ENCODE measurements around the gene NR1D2.
"Not testable (repeated sequence)": the region's sequence is repeated elsewhere in the genome, so short reads cannot be mapped to it uniquely, and the experiment has no call there.

NR1D2 gene

GRCh38 chr3:23995219-23995618, 50.1 kb downstream of the NR1D2 start:
- H3K9me3 Mint-ChIP-seq, result no peaks in the 10 kb centered on the region
- H3K27me3 Mint-ChIP-seq, result peaks cover 5% of the 10 kb centered on the region
- H3K36me3 Mint-ChIP-seq (ENCODE audit: low read depth), result no peaks in the 10 kb centered on the region
- no peak overlapping the region for H3K4me3 Mint-ChIP-seq
- no peak overlapping the region for H3K27ac Mint-ChIP-seq
- peaks cover 18% of the 10 kb centered on the region for H3K4me1 Mint-ChIP-seq (ENCODE audit: low read depth)

GRCh38 chr3:23996095-23996524, 51.0 kb downstream of the NR1D2 start:
- Mint-ChIP-seq H3K36me3 (ENCODE audit: low read depth) (no peaks in the 10 kb centered on the region), H3K4me1 (ENCODE audit: low read depth) (peaks cover 18% of the 10 kb centered on the region), H3K9me3 (no peaks in the 10 kb centered on the region), H3K27me3 (peaks cover 5% of the 10 kb centered on the region), H3K27ac (no peak overlapping the region), H3K4me3 (no peak overlapping the region)

- Mint-ChIP-seq H3K27ac (no peak overlapping the region), H3K4me1 (ENCODE audit: low read depth) (peaks cover 18% of the 10 kb centered on the region), H3K4me3 (no peak overlapping the region), H3K36me3 (ENCODE audit: low read depth) (no peaks in the 10 kb centered on the region), H3K27me3 (peaks cover 13% of the 10 kb centered on the region), H3K9me3 (no peaks in the 10 kb centered on the region)
Observed at GRCh38 chr3:23999012-23999641, 54.0 kb downstream of the NR1D2 start.

- no peaks in the 10 kb centered on the region for H3K9me3 Mint-ChIP-seq
- peaks cover 32% of the 10 kb centered on the region for H3K4me1 Mint-ChIP-seq (ENCODE audit: low read depth)
- no peaks in the 10 kb centered on the region for H3K36me3 Mint-ChIP-seq (ENCODE audit: low read depth)
- H3K4me3 Mint-ChIP-seq, result no peak overlapping the region
- H3K27ac Mint-ChIP-seq, result no peak overlapping the region
- peaks cover 13% of the 10 kb centered on the region for H3K27me3 Mint-ChIP-seq
Observed at GRCh38 chr3:24002129-24002528, 57.0 kb downstream of the NR1D2 start.

GRCh38 chr3:24003466-24003865, 58.4 kb downstream of the NR1D2 start:
- H3K4me1 Mint-ChIP-seq (ENCODE audit: low read depth), result peaks cover 32% of the 10 kb centered on the region
- H3K4me3 Mint-ChIP-seq, result no peak overlapping the region
- no peak overlapping the region for H3K27ac Mint-ChIP-seq
- H3K36me3 Mint-ChIP-seq (ENCODE audit: low read depth), result no peaks in the 10 kb centered on the region
- peaks cover 13% of the 10 kb centered on the region for H3K27me3 Mint-ChIP-seq
- H3K9me3 Mint-ChIP-seq, result no peaks in the 10 kb centered on the region

GRCh38 chr3:24004171-24004938, 59.3 kb downstream of the NR1D2 start:
- H3K27me3 Mint-ChIP-seq, result peaks cover 8% of the 10 kb centered on the region
- H3K36me3 Mint-ChIP-seq (ENCODE audit: low read depth), result no peaks in the 10 kb centered on the region
- H3K27ac Mint-ChIP-seq, result peak overlapping the region; percentile 61

GRCh38 chr3:24005669-24006068, 60.6 kb downstream of the NR1D2 start:
- no peaks in the 10 kb centered on the region for H3K9me3 Mint-ChIP-seq
- H3K4me3 Mint-ChIP-seq, result no peak overlapping the region
- peaks cover 27% of the 10 kb centered on the region for H3K4me1 Mint-ChIP-seq (ENCODE audit: low read depth)
- H3K27ac Mint-ChIP-seq, result no peak overlapping the region
- H3K36me3 Mint-ChIP-seq (ENCODE audit: low read depth), result no peaks in the 10 kb centered on the region
- peaks cover 8% of the 10 kb centered on the region for H3K27me3 Mint-ChIP-seq

More at GRCh38 chr3:24004171-24004938, 59.3 kb downstream of the NR1D2 start:
- peak overlapping the region; percentile 23 for H3K4me3 Mint-ChIP-seq
- peaks cover 28% of the 10 kb centered on the region for H3K4me1 Mint-ChIP-seq (ENCODE audit: low read depth)
- H3K9me3 Mint-ChIP-seq, result no peaks in the 10 kb centered on the region

- H3K27ac Mint-ChIP-seq; H3K4me3 Mint-ChIP-seq; H3K9me3 Mint-ChIP-seq; H3K4me1 Mint-ChIP-seq (ENCODE audit: low read depth); H3K27me3 Mint-ChIP-seq; H3K36me3 Mint-ChIP-seq (ENCODE audit: low read depth): not testable (repeated sequence)
Observed at GRCh38 chr3:24010834-24011233, 65.7 kb downstream of the NR1D2 start.

GRCh38 chr3:24012589-24013269, 67.6 kb downstream of the NR1D2 start:
- H3K27ac Mint-ChIP-seq, result no peak overlapping the region
- H3K27me3 Mint-ChIP-seq, result no peaks in the 10 kb centered on the region
- no peaks in the 10 kb centered on the region for H3K9me3 Mint-ChIP-seq
- H3K4me1 Mint-ChIP-seq (ENCODE audit: low read depth), result no peaks in the 10 kb centered on the region
- H3K4me3 Mint-ChIP-seq, result no peak overlapping the region
- no peaks in the 10 kb centered on the region for H3K36me3 Mint-ChIP-seq (ENCODE audit: low read depth)

- Mint-ChIP-seq H3K27me3 (no peaks in the 10 kb centered on the region), H3K27ac (no peak overlapping the region), H3K4me3 (no peak overlapping the region), H3K4me1 (ENCODE audit: low read depth) (no peaks in the 10 kb centered on the region), H3K36me3 (ENCODE audit: low read depth) (no peaks in the 10 kb centered on the region), H3K9me3 (no peaks in the 10 kb centered on the region)
Observed at GRCh38 chr3:24017305-24017704, 72.2 kb downstream of the NR1D2 start.

GRCh38 chr3:24018784-24019570, 73.9 kb downstream of the NR1D2 start:
- H3K27me3 Mint-ChIP-seq, result no peaks in the 10 kb centered on the region
- H3K27ac Mint-ChIP-seq, result no peak overlapping the region
- no peaks in the 10 kb centered on the region for H3K36me3 Mint-ChIP-seq (ENCODE audit: low read depth)
- H3K4me1 Mint-ChIP-seq (ENCODE audit: low read depth), result no peaks in the 10 kb centered on the region
- no peaks in the 10 kb centered on the region for H3K9me3 Mint-ChIP-seq
- H3K4me3 Mint-ChIP-seq, result no peak overlapping the region

GRCh38 chr3:24019585-24019984, 74.5 kb downstream of the NR1D2 start:
- Mint-ChIP-seq H3K9me3 (no peaks in the 10 kb centered on the region), H3K27ac (no peak overlapping the region), H3K27me3 (no peaks in the 10 kb centered on the region), H3K4me3 (no peak overlapping the region), H3K4me1 (ENCODE audit: low read depth) (no peaks in the 10 kb centered on the region), H3K36me3 (ENCODE audit: low read depth) (no peaks in the 10 kb centered on the region)

- Mint-ChIP-seq H3K36me3 (ENCODE audit: low read depth) (no peaks in the 10 kb centered on the region), H3K4me1 (ENCODE audit: low read depth) (no peaks in the 10 kb centered on the region), H3K4me3 (no peak overlapping the region), H3K9me3 (no peaks in the 10 kb centered on the region), H3K27ac (no peak overlapping the region), H3K27me3 (no peaks in the 10 kb centered on the region)
Observed at GRCh38 chr3:24020036-24020691, 75.1 kb downstream of the NR1D2 start.

GRCh38 chr3:24023197-24023596, 78.1 kb downstream of the NR1D2 start:
- no peak overlapping the region for H3K4me3 Mint-ChIP-seq
- H3K27me3 Mint-ChIP-seq, result no peaks in the 10 kb centered on the region
- no peaks in the 10 kb centered on the region for H3K4me1 Mint-ChIP-seq (ENCODE audit: low read depth)
- no peak overlapping the region for H3K27ac Mint-ChIP-seq
- H3K36me3 Mint-ChIP-seq (ENCODE audit: low read depth), result no peaks in the 10 kb centered on the region
- no peaks in the 10 kb centered on the region for H3K9me3 Mint-ChIP-seq

Measured in stimulated activated naive CD8-positive, alpha-beta T cell treated with anti-CD3 and anti-CD28 coated beads, Interleukin-15, Interleukin-2, amounts not matched to agents 100 ng/mL and 50 ng/mL, for 24 hours (primary cell).